ENCODE data around the gene RAB40C.

GRCh38 chr16:580141-580945 is 9.5 kb upstream of the RAB40C start:
- TF ChIP-seq, protein P1, sequence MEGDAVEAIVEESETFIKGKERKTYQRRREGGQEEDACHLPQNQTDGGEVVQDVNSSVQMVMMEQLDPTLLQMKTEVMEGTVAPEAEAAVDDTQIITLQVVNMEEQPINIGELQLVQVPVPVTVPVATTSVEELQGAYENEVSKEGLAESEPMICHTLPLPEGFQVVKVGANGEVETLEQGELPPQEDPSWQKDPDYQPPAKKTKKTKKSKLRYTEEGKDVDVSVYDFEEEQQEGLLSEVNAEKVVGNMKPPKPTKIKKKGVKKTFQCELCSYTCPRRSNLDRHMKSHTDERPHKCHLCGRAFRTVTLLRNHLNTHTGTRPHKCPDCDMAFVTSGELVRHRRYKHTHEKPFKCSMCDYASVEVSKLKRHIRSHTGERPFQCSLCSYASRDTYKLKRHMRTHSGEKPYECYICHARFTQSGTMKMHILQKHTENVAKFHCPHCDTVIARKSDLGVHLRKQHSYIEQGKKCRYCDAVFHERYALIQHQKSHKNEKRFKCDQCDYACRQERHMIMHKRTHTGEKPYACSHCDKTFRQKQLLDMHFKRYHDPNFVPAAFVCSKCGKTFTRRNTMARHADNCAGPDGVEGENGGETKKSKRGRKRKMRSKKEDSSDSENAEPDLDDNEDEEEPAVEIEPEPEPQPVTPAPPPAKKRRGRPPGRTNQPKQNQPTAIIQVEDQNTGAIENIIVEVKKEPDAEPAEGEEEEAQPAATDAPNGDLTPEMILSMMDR (IDR thresholded peaks at IDR 0.05) = no peak
- TF ChIP-seq POLR2A (IDR thresholded peaks at IDR 0.05) = no peak
